PFSK-1 (cell line): ENCODE measurements around the gene FADS1.

Experiments used
- FOXP2 ChIP-seq: optimal IDR thresholded peaks from 2 replicates; pipeline ENCODE3; 2011; ENCODE audit warnings: borderline replicate concordance, control low read depth, inconsistent platforms; ENCODE audit not compliant: insufficient read depth; ENCODE audit errors: extremely low read length, extremely low read depth
- POLR2AphosphoS5 ChIP-seq: IDR thresholded peaks from 2 replicates; pipeline ENCODE4 v1.6.1; 2012; ENCODE audit warnings: low read depth, mild to moderate bottlenecking, control low read depth, low read length, moderate library complexity
- REST ChIP-seq, 2 experiments: IDR thresholded peaks; 2 replicates each; pipeline versions ENCODE4 v1.6.1 to v1.8.0; 2011 to 2012; ENCODE audit warnings: low read depth in 2 of 2, low read length in 2 of 2, control low read depth in 1 of 2, inconsistent platforms in 1 of 2, mild to moderate bottlenecking in 1 of 2, moderate library complexity in 1 of 2; ENCODE audit not compliant: insufficient read depth in 1 of 2
- SIN3A ChIP-seq: IDR thresholded peaks from 2 replicates; pipeline ENCODE4 v1.6.1; 2012; ENCODE audit warnings: mild to moderate bottlenecking, low read length, moderate library complexity, borderline replicate concordance; ENCODE audit not compliant: insufficient read depth
- TAF1 ChIP-seq: IDR thresholded peaks from 2 replicates; pipeline ENCODE4 v1.6.1; 2012; ENCODE audit warnings: low read length, control low read depth, borderline replicate concordance; ENCODE audit not compliant: insufficient read depth

FADS1 gene

GRCh38 chr11:61774411-61774810, 42.4 kb downstream of the FADS1 start:
- TF ChIP-seq TAF1 (no peak), POLR2AphosphoS5 (no peak), FOXP2 (no peak), SIN3A (no peak), REST (IDR thresholded peaks at IDR 0.05; ENCODE audit: insufficient read depth in 1 of 2, low read depth in 2 of 2, low read length in 2 of 2) (no peak)

GRCh38 chr11:61773809-61774208, 43.0 kb downstream of the FADS1 start:
- TF ChIP-seq SIN3A (no peak), REST (IDR thresholded peaks at IDR 0.05; ENCODE audit: insufficient read depth in 1 of 2, low read depth in 2 of 2, low read length in 2 of 2) (no peak), POLR2AphosphoS5 (no peak), TAF1 (no peak), FOXP2 (no peak)

GRCh38 chr11:61773356-61773755, 43.4 kb downstream of the FADS1 start:
- no peak for TF ChIP-seq SIN3A
- no peak for TF ChIP-seq TAF1
- no peak for TF ChIP-seq POLR2AphosphoS5
- TF ChIP-seq FOXP2, result no peak
- no peak for TF ChIP-seq REST (IDR thresholded peaks at IDR 0.05; ENCODE audit: insufficient read depth in 1 of 2, low read depth in 2 of 2, low read length in 2 of 2)

GRCh38 chr11:61771985-61772455, 44.8 kb downstream of the FADS1 start:
- TF ChIP-seq SIN3A (no peak), FOXP2 (no peak), TAF1 (no peak), POLR2AphosphoS5 (no peak), REST (IDR thresholded peaks at IDR 0.05; ENCODE audit: insufficient read depth in 1 of 2, low read depth in 2 of 2, low read length in 2 of 2) (no peak)

GRCh38 chr11:61771195-61771894, 45.5 kb downstream of the FADS1 start:
- TF ChIP-seq FOXP2, result no peak
- TF ChIP-seq REST (IDR thresholded peaks at IDR 0.05; ENCODE audit: insufficient read depth in 1 of 2, low read depth in 2 of 2, low read length in 2 of 2), result no peak
- no peak for TF ChIP-seq SIN3A
- no peak for TF ChIP-seq POLR2AphosphoS5
- no peak for TF ChIP-seq TAF1
